Loucy (cell line): ENCODE data around the gene NANOS2.

Experiments used
- H2AFZ ChIP-seq: fragments of 200-600 bp; sonication (generic); 2 replicates; pipeline ENCODE4 v1.6.0; 2016; ENCODE audit warnings: antibody characterized with exemption, mild to moderate bottlenecking, low read length, moderate library complexity
- H3F3A ChIP-seq: fragments of 200-600 bp; 2 replicates; pipeline ENCODE4 v1.6.0; 2016; ENCODE audit warnings: antibody characterized with exemption, low read depth, mild to moderate bottlenecking
- H3K27me3 ChIP-seq: fragments of 200-600 bp; sonication (generic); 2 replicates; pipeline ENCODE4 v1.6.1; 2014; ENCODE audit warnings: low read length, mild to moderate bottlenecking; ENCODE audit not compliant: insufficient read depth, poor library complexity, severe bottlenecking
- H3K36me3 ChIP-seq: fragments of 200-600 bp; sonication (generic); 2 replicates; pipeline ENCODE4 v1.6.1; 2016; ENCODE audit warnings: low read length; ENCODE audit not compliant: insufficient read depth
- H3K4me1 ChIP-seq: fragments of 200-600 bp; sonication (generic); 2 replicates; pipeline ENCODE4 v1.5.1; 2014; ENCODE audit warnings: low read length, mild to moderate bottlenecking; ENCODE audit not compliant: insufficient read depth, poor library complexity, severe bottlenecking
- H3K4me2 ChIP-seq: fragments of 200-600 bp; sonication (generic); 2 replicates; pipeline ENCODE4 v1.6.0; 2014; ENCODE audit warnings: antibody characterized with exemption, low read length, low read depth, mild to moderate bottlenecking; ENCODE audit not compliant: poor library complexity, severe bottlenecking
- H3K4me3 ChIP-seq: fragments of 200-600 bp; sonication (generic); 2 replicates; pipeline ENCODE4 v1.5.1; 2014; ENCODE audit warnings: low read length, mild to moderate bottlenecking, mixed read lengths; ENCODE audit not compliant: poor library complexity, severe bottlenecking
- H3K79me2 ChIP-seq: fragments of 200-600 bp; sonication (generic); 2 replicates; pipeline ENCODE4 v1.6.1; 2014; ENCODE audit warnings: low read length; ENCODE audit not compliant: insufficient read depth
- H3K9ac ChIP-seq: fragments of 200-600 bp; sonication (generic); 2 replicates; pipeline ENCODE4 v1.6.0; 2014; ENCODE audit warnings: mild to moderate bottlenecking, low read depth, low read length, moderate library complexity; ENCODE audit not compliant: poor library complexity, severe bottlenecking
- H3K9me2 ChIP-seq: fragments of 200-600 bp; sonication (generic); replicated peaks from 2 replicates; pipeline ENCODE4 v1.6.1; 2016; ENCODE audit warnings: low read depth, low read length, mixed read lengths
- H3K9me3 ChIP-seq: fragments of 200-600 bp; sonication (generic); 2 replicates; pipeline ENCODE4 v1.6.1; 2014; ENCODE audit warnings: mild to moderate bottlenecking, antibody characterized with exemption, low read length, low read depth; ENCODE audit not compliant: insufficient read depth
- H4K20me1 ChIP-seq: fragments of 200-600 bp; sonication (generic); 2 replicates; pipeline ENCODE4 v1.6.0; 2014; ENCODE audit warnings: antibody characterized with exemption, low read length, mild to moderate bottlenecking; ENCODE audit not compliant: insufficient read depth, poor library complexity, severe bottlenecking
- EZH2phosphoT487 ChIP-seq: fragments of 200-600 bp; IDR thresholded peaks from 2 replicates; pipeline ENCODE4 v1.6.1; 2018; ENCODE audit warnings: antibody characterized with exemption, mild to moderate bottlenecking, moderate library complexity, borderline replicate concordance
- TF ChIP-seq, protein P1 (sequence below): fragments of 200-600 bp; sonication (generic); conservative IDR thresholded peaks from 2 replicates; pipeline ENCODE4 v1.5.1; 2014; ENCODE audit warnings: mild to moderate bottlenecking, antibody characterized with exemption, low read length

Gene NANOS2

DNA sequence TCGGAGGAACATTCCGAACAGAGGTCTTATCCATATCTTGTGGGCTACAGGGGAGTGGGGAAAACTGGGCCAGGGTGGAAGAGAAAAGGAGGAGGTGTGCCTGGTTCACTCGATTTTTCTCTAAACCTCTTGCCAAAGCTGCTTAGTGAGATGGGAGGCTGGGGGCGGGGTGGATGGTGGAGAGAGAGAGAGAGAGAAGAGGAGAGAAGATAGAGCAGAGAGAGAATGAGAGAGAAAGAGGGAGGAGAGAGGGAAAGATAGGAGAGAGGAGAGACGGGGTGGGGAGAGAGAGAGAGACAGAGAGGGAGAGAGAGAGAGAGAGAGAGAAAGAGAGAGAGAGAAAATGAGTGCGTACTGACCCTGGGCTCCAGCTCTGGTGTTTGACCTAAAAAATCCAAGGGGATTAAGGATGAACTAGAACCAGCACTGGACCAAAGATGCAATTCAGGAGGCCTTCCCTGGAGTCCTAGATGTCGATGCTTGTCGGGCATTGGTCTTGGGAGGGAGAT, 45.0 kb upstream of the NANOS2 start:
- Histone ChIP-seq H3K9me3 (no peaks in the 10 kb centered on the region), H3K4me3 (no peak overlapping the region), H3K9ac (no peak overlapping the region), H3K4me2 (no peak overlapping the region), H2AFZ (no peak overlapping the region), H3K36me3 (no peaks in the 10 kb centered on the region), H3K27me3 (no peaks in the 10 kb centered on the region), H4K20me1 (no peaks in the 10 kb centered on the region), H3F3A (no peaks in the 10 kb centered on the region), H3K4me1 (peaks cover 20% of the 10 kb centered on the region), H3K9me2 (no peaks in the 10 kb centered on the region), H3K79me2 (no peaks in the 10 kb centered on the region)
- no peak for TF ChIP-seq EZH2phosphoT487

DNA sequence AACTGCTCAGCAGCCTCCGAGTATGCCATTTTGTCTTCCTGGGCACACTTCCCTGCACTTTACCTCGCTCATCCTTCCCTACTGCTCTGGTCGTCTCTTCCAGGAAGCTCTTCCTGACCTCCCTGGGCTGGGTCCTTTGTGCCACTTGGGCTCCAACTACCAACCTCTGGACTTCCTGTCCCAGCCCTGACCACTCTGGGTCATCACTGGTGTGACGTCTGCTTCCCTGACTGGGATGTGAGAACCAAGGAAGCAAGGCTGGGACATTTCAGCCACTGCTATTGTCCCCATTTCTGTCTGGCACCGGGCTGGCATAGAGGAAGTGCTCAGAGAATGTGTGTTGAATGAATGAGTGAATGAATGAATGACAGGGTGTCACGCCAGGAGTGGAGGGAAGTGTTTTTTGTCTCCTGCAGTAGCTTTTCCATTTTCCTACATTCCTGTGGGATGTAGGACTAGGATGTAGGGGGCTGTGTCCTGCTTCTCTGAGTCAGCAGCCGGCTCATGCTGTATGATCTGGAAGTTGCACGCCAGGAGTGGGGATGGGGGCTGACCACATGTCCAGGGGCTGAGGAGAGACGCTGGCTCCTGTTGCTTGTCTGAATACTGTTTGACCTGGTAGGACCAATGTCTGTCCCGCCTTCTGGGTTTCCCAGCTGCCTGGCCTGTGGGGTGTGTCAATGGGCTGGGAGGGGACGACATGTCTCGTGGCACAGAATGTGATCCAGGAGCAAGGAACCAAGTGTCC, 44.4 kb upstream of the NANOS2 start:
- Histone ChIP-seq H3K79me2 (no peaks in the 10 kb centered on the region), H3K36me3 (no peaks in the 10 kb centered on the region), H3K4me2 (no peak overlapping the region), H3K9ac (no peak overlapping the region), H2AFZ (no peak overlapping the region), H3K4me3 (no peak overlapping the region), H4K20me1 (no peaks in the 10 kb centered on the region), H3F3A (no peaks in the 10 kb centered on the region), H3K4me1 (peaks cover 26% of the 10 kb centered on the region), H3K27me3 (no peaks in the 10 kb centered on the region), H3K9me2 (no peaks in the 10 kb centered on the region), H3K9me3 (no peaks in the 10 kb centered on the region)
- TF ChIP-seq, protein P1, sequence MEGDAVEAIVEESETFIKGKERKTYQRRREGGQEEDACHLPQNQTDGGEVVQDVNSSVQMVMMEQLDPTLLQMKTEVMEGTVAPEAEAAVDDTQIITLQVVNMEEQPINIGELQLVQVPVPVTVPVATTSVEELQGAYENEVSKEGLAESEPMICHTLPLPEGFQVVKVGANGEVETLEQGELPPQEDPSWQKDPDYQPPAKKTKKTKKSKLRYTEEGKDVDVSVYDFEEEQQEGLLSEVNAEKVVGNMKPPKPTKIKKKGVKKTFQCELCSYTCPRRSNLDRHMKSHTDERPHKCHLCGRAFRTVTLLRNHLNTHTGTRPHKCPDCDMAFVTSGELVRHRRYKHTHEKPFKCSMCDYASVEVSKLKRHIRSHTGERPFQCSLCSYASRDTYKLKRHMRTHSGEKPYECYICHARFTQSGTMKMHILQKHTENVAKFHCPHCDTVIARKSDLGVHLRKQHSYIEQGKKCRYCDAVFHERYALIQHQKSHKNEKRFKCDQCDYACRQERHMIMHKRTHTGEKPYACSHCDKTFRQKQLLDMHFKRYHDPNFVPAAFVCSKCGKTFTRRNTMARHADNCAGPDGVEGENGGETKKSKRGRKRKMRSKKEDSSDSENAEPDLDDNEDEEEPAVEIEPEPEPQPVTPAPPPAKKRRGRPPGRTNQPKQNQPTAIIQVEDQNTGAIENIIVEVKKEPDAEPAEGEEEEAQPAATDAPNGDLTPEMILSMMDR: no peak
- TF ChIP-seq EZH2phosphoT487: no peak

DNA sequence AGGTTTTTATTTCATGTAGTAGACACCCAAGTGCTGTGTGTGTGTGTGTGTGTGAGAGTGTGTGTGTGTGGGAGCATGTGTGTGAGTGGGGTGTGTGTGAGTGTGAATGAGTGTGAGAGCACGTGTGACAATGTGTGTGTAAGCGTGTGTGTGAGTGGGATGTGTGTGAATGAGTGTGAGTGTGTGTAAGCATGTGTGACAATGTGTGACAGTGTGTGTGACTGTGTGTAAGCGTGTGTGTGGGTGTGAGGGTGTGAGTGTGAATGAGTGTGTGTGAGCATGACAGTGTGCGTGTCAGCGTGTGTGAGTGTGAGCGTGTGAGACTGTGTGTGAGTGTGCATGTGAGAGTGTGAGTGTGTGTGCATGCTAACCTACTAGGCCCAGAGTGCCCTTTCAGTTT, 43.7 kb upstream of the NANOS2 start:
- Histone ChIP-seq H3K9ac (no peak overlapping the region), H3K9me2 (no peaks in the 10 kb centered on the region), H3K9me3 (no peaks in the 10 kb centered on the region), H3K4me3 (no peak overlapping the region), H3K27me3 (no peaks in the 10 kb centered on the region), H3K79me2 (no peaks in the 10 kb centered on the region), H2AFZ (no peak overlapping the region), H3F3A (no peaks in the 10 kb centered on the region), H3K36me3 (no peaks in the 10 kb centered on the region), H3K4me1 (peaks cover 32% of the 10 kb centered on the region), H4K20me1 (no peaks in the 10 kb centered on the region), H3K4me2 (no peak overlapping the region)
- TF ChIP-seq EZH2phosphoT487: no peak
- TF ChIP-seq, protein P1: no peak
